ENCODE data around the gene EXT2.

DNA sequence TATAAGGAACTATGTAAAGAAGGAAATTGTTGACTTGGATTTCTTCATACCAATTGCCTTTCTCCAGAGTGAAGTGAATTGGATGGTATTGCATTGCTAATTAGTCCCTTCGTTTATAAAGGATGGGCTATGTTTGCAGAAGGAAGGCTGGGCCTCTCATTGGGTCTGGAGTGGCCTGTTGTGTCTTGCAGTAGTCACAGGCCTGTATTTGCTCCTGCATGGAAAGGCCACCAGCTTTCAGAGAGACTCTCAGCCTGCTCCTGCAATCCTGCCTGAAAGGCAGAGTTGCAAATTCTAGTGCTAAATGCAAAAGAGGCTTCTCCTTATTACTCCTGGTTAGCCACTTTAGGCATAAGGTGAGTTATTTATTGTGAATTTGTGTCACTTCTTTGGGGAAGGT, 103.8 kb downstream of the EXT2 start:
- TF ChIP-seq, protein P1, sequence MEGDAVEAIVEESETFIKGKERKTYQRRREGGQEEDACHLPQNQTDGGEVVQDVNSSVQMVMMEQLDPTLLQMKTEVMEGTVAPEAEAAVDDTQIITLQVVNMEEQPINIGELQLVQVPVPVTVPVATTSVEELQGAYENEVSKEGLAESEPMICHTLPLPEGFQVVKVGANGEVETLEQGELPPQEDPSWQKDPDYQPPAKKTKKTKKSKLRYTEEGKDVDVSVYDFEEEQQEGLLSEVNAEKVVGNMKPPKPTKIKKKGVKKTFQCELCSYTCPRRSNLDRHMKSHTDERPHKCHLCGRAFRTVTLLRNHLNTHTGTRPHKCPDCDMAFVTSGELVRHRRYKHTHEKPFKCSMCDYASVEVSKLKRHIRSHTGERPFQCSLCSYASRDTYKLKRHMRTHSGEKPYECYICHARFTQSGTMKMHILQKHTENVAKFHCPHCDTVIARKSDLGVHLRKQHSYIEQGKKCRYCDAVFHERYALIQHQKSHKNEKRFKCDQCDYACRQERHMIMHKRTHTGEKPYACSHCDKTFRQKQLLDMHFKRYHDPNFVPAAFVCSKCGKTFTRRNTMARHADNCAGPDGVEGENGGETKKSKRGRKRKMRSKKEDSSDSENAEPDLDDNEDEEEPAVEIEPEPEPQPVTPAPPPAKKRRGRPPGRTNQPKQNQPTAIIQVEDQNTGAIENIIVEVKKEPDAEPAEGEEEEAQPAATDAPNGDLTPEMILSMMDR (IDR thresholded peaks at IDR 0.05): no peak
- TF ChIP-seq POLR2A (IDR thresholded peaks at IDR 0.05) (no peak), POLR2AphosphoS5 (IDR thresholded peaks at IDR 0.05) (no peak)
